Naive thymus-derived CD4-positive, alpha-beta T cell (primary cell): ENCODE measurements around the gene IGIP. TPM values are rescaled to one million over a fixed set of nuclear protein-coding genes. Genes with fewer than 3 reads are reported as not detected.

ENCODE experiments used
- ATAC-seq: fragments of 150-1000 bp; cut with Tn5 transposase; 2 replicates; pipeline ENCODE4 v1.10.0; 2021; ENCODE audit warnings: mild to moderate bottlenecking, moderate library complexity
- CTCF ChIA-PET: fragments of 350-600 bp; sonication (Branson Sonifier 250); formaldehyde crosslinking; loops from one replicate; lab custom pipeline; 2021; ENCODE audit warnings: antibody characterized with exemption; lab: Charles Lee
- POLR2A ChIA-PET: fragments of 350-600 bp; sonication (Branson Sonifier 250); formaldehyde crosslinking; loops from one replicate; lab custom pipeline; 2021; ENCODE audit warnings: antibody characterized with exemption, inconsistent platforms; lab: Charles Lee
- DNase-seq, 9 donors: peaks; one replicate each; pipeline versions ENCODE4 v3.0.0 to v3.0.0-alpha.2; 2020 to 2022; ENCODE audit warnings: mixed read lengths in 1 of 9
- H3K27ac ChIP-seq: one replicate; pipeline ENCODE4 v1.7.0; 2013; ENCODE audit warnings: mild to moderate bottlenecking, low read depth, low read length, moderate library complexity
- H3K27me3 ChIP-seq, 2 donors: one replicate each; pipeline ENCODE4 v1.7.0; 2013; ENCODE audit warnings: low read length in 2 of 2, mild to moderate bottlenecking in 2 of 2, moderate library complexity in 2 of 2; ENCODE audit not compliant: control insufficient read depth in 2 of 2, insufficient read depth in 2 of 2
- H3K36me3 ChIP-seq, 3 experiments: 1 replicate in 2 of 3; 2 replicates in 1 of 3; pipeline ENCODE4 v1.7.0; 2013; ENCODE audit warnings: low read length in 3 of 3, mild to moderate bottlenecking in 3 of 3, moderate library complexity in 1 of 3; ENCODE audit not compliant: insufficient read depth in 3 of 3, control insufficient read depth in 2 of 3
- H3K4me1 ChIP-seq, 2 donors: one replicate each; pipeline ENCODE4 v1.7.0; 2013; ENCODE audit warnings: low read length in 2 of 2, mild to moderate bottlenecking in 2 of 2, moderate library complexity in 1 of 2; ENCODE audit not compliant: control insufficient read depth in 2 of 2, insufficient read depth in 2 of 2
- H3K4me3 ChIP-seq: 2 replicates; pipeline ENCODE4 v1.7.0; 2013; ENCODE audit warnings: mild to moderate bottlenecking, low read length
- H3K9me3 ChIP-seq, 3 experiments: 1 replicate in 2 of 3; 2 replicates in 1 of 3; pipeline ENCODE4 v1.7.0; 2013; ENCODE audit warnings: low read length in 3 of 3; ENCODE audit not compliant: control insufficient read depth in 2 of 3
- H3K27ac Mint-ChIP-seq, 9 donors: one replicate each; pipeline ENCODE4 v1.8.0; 2020 to 2022; ENCODE audit warnings: mixed read lengths in 9 of 9, mild to moderate bottlenecking in 8 of 9, moderate library complexity in 5 of 9, inconsistent platforms in 2 of 9
- H3K27me3 Mint-ChIP-seq, 5 donors: one replicate each; pipeline ENCODE4 v1.8.0; 2021 to 2022; ENCODE audit warnings: mixed read lengths in 5 of 5, mild to moderate bottlenecking in 1 of 5
- H3K36me3 Mint-ChIP-seq, 5 donors: one replicate each; pipeline ENCODE4 v1.8.0; 2020 to 2022; ENCODE audit warnings: mixed read lengths in 5 of 5, mild to moderate bottlenecking in 3 of 5, inconsistent platforms in 1 of 5
- H3K4me1 Mint-ChIP-seq, 7 donors: one replicate each; pipeline ENCODE4 v1.8.0; 2020 to 2022; ENCODE audit warnings: mixed read lengths in 7 of 7, mild to moderate bottlenecking in 3 of 7, inconsistent platforms in 1 of 7
- H3K4me3 Mint-ChIP-seq, 10 donors: one replicate each; pipeline ENCODE4 v1.8.0; 2020 to 2022; ENCODE audit warnings: mild to moderate bottlenecking in 10 of 10, mixed read lengths in 10 of 10, moderate library complexity in 6 of 10, inconsistent platforms in 2 of 10
- H3K9me3 Mint-ChIP-seq, 11 donors: one replicate each; pipeline ENCODE4 v1.8.0; 2020 to 2022; ENCODE audit warnings: mixed read lengths in 11 of 11, mild to moderate bottlenecking in 4 of 11, inconsistent platforms in 1 of 11, moderate library complexity in 1 of 11
- intact Hi-C, 2 donors: fragments of 100-400 bp; cut with micrococcal nuclease; formaldehyde crosslinking; loops; one replicate each; pipeline ENCODE4 v1.15.1; 2023
- polyA plus RNA-seq, 2 donors: library from polyadenylated mRNA; unstranded; fragments of 300-500 nt; fragmentation: Illumina TruSeq; gene quantifications; one replicate each; pipeline ENCODE4 v1.2.3, GENCODE V29; 2021
- total RNA-seq, 6 experiments: library from RNA in 5 of 6; stranded (reverse) in 5 of 6; gene quantifications; 1 replicate in 5 of 6; 2 replicates in 1 of 6; pipeline ENCODE4 v1.2.3 and lab custom pipeline; 2021 to 2026

IGIP gene
- total and polyA plus RNA-seq, 7 experiments from 2014 or later = 0.59 to 15.4 (median 4.7) TPM

- Histone ChIP-seq H3K27me3 (no peaks in the 10 kb centered on the region), H3K9me3 (no peaks in the 10 kb centered on the region), H3K36me3 (no peaks in the 10 kb centered on the region), H3K4me3 (no peak overlapping the region), H3K4me1 (no peaks in the 10 kb centered on the region), H3K27ac (no peak overlapping the region)
- ATAC-seq (no peak), DNase-seq (no peak)
- H3K36me3 Mint-ChIP-seq = peaks cover 0 to 5% (median 0%) of the 10 kb centered on the region in 5 donors
- H3K4me3 Mint-ChIP-seq = no peak overlapping the region
- POLR2A ChIA-PET = interaction anchor here (1.0 kb wide), 1 partner anchor 58 kb away, joined by 3 read pairs; no protein-coding TSS in a partner anchor
- H3K27me3 Mint-ChIP-seq = peaks cover 0 to 19% (median 0%) of the 10 kb centered on the region in 5 donors
- CTCF ChIA-PET = no interaction called here
- no peak overlapping the region for H3K27ac Mint-ChIP-seq
- H3K4me1 Mint-ChIP-seq = peaks cover 0 to 5% (median 0%) of the 10 kb centered on the region in 7 donors
- no peaks in the 10 kb centered on the region for H3K9me3 Mint-ChIP-seq
- intact Hi-C loops = no loop called here
Observed at GRCh38 chr5:140165101-140165922, 39.6 kb downstream of the IGIP start.

DNA sequence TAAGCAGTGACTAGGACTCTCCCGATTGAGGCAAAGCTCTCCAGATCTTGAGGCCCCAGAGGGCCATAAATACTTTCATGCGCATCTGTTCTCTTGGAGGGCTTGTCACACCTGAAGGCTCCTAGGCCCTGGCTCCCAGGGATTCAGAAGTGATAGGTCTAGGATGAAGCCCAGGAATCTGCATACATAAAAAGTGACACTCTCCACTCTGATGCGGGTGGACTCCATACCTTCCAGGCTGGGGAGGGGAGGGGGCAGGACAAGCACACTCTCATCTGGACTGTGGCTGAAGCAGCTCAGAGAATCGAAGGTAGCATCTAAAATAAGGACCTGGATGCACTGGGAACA lies 40.2 kb downstream of the IGIP start:
- Mint-ChIP-seq H3K9me3 (no peaks in the 10 kb centered on the region), H3K27ac (no peak overlapping the region), H3K27me3 (peaks cover 0 to 19% (median 0%) of the 10 kb centered on the region in 5 donors), H3K36me3 (peaks cover 0 to 5% (median 0%) of the 10 kb centered on the region in 5 donors), H3K4me3 (no peak overlapping the region), H3K4me1 (peaks cover 0 to 5% (median 0%) of the 10 kb centered on the region in 7 donors)
- Histone ChIP-seq H3K27me3 (no peaks in the 10 kb centered on the region), H3K9me3 (no peaks in the 10 kb centered on the region), H3K27ac (no peak overlapping the region), H3K4me3 (no peak overlapping the region), H3K36me3 (no peaks in the 10 kb centered on the region), H3K4me1 (no peaks in the 10 kb centered on the region)
- intact Hi-C loops = no loop called here
- POLR2A ChIA-PET = no interaction called here
- ATAC-seq (no peak), DNase-seq (no peak)
- CTCF ChIA-PET = no interaction called here

- intact Hi-C loops = no loop called here
- H3K27me3 Mint-ChIP-seq = peaks cover 0 to 26% (median 0%) of the 10 kb centered on the region in 5 donors
Observed at GRCh38 chr5:140166911-140167310, 41.2 kb downstream of the IGIP start.

GRCh38 chr5:140168371-140168770 lies 42.6 kb downstream of the IGIP start:
- Mint-ChIP-seq H3K27me3 (peaks cover 0 to 30% (median 0%) of the 10 kb centered on the region in 5 donors), H3K4me1 (peaks cover 0 to 4% (median 0%) of the 10 kb centered on the region in 7 donors), H3K36me3 (peaks cover 0 to 8% (median 0%) of the 10 kb centered on the region in 5 donors), H3K9me3 (no peaks in the 10 kb centered on the region), H3K27ac (no peak overlapping the region), H3K4me3 (no peak overlapping the region)
- no peaks in the 10 kb centered on the region for H3K4me1 ChIP-seq
- no peaks in the 10 kb centered on the region for H3K9me3 ChIP-seq
- no peaks in the 10 kb centered on the region for H3K27me3 ChIP-seq
- no peaks in the 10 kb centered on the region for H3K36me3 ChIP-seq
- ChIA-PET CTCF (interaction anchor here (0.6 kb wide), 1 partner anchor 115 kb away, joined by 3 read pairs; no protein-coding TSS in a partner anchor), POLR2A (no interaction called here)
- no peak for ATAC-seq
- DNase-seq = no peak
- H3K27ac ChIP-seq = no peak overlapping the region
- no peak overlapping the region for H3K4me3 ChIP-seq
- intact Hi-C loops = no loop called here

More at GRCh38 chr5:140166911-140167310, 41.2 kb downstream of the IGIP start:
- Histone ChIP-seq H3K9me3 (no peaks in the 10 kb centered on the region), H3K4me3 (no peak overlapping the region), H3K36me3 (no peaks in the 10 kb centered on the region), H3K27me3 (no peaks in the 10 kb centered on the region), H3K27ac (no peak overlapping the region), H3K4me1 (no peaks in the 10 kb centered on the region)
- DNase-seq (no peak), ATAC-seq (no peak)
- POLR2A ChIA-PET = no interaction called here
- Mint-ChIP-seq H3K4me1 (peaks cover 0 to 5% (median 0%) of the 10 kb centered on the region in 7 donors), H3K36me3 (peaks cover 0 to 5% (median 0%) of the 10 kb centered on the region in 5 donors), H3K4me3 (no peak overlapping the region), H3K9me3 (no peaks in the 10 kb centered on the region), H3K27ac (no peak overlapping the region)
- CTCF ChIA-PET = no interaction called here

GRCh38 chr5:140169410-140169809 lies 43.7 kb downstream of the IGIP start:
- Mint-ChIP-seq H3K27ac (no peak overlapping the region), H3K36me3 (peaks cover 0 to 8% (median 0%) of the 10 kb centered on the region in 5 donors), H3K27me3 (peaks cover 0 to 38% (median 0%) of the 10 kb centered on the region in 5 donors), H3K4me1 (peaks cover 3 to 7% (median 6%) of the 10 kb centered on the region in 7 donors), H3K9me3 (no peaks in the 10 kb centered on the region), H3K4me3 (no peak overlapping the region)
- H3K4me1 ChIP-seq = peaks cover under 1 to 3% of the 10 kb centered on the region in 2 donors
- DNase-seq = no peak
- no peak overlapping the region for H3K4me3 ChIP-seq
- H3K27me3 ChIP-seq = no peaks in the 10 kb centered on the region
- no peak overlapping the region for H3K27ac ChIP-seq
- no peaks in the 10 kb centered on the region for H3K36me3 ChIP-seq
- H3K9me3 ChIP-seq = no peaks in the 10 kb centered on the region
- ChIA-PET POLR2A (no interaction called here), CTCF (no interaction called here)
- intact Hi-C loops = no loop called here
- no peak for ATAC-seq

- Mint-ChIP-seq H3K4me3 (no peak overlapping the region), H3K27ac (no peak overlapping the region), H3K27me3 (peaks cover 0 to 30% (median 0%) of the 10 kb centered on the region in 5 donors), H3K9me3 (no peaks in the 10 kb centered on the region), H3K36me3 (peaks cover 0 to 4% (median 0%) of the 10 kb centered on the region in 5 donors), H3K4me1 (peaks cover 7 to 20% (median 14%) of the 10 kb centered on the region in 7 donors)
- H3K27ac ChIP-seq = no peak overlapping the region
- POLR2A ChIA-PET = no interaction called here
- DNase-seq (no peak), ATAC-seq (no peak)
- intact Hi-C loops = loop anchor here (10.0 kb wide), 3 partner anchors 608 to 1838 kb away; partner anchors contain the start of genes CDC25C (in 1 of the 2), FAM53C (in 1 of the 2) and UBE2D2 (in 1 of the 2)
- H3K9me3 ChIP-seq = no peaks in the 10 kb centered on the region
- H3K4me1 ChIP-seq = peaks cover 8 to 14% of the 10 kb centered on the region in 2 donors
- CTCF ChIA-PET = interaction anchor here (0.6 kb wide), 1 partner anchor 120 kb away, joined by 3 read pairs; no protein-coding TSS in a partner anchor
- H3K4me3 ChIP-seq = no peak overlapping the region
- no peaks in the 10 kb centered on the region for H3K36me3 ChIP-seq
- H3K27me3 ChIP-seq = no peaks in the 10 kb centered on the region
Observed at GRCh38 chr5:140172483-140172882, 46.7 kb downstream of the IGIP start.
